Memory B cell (primary cell): ENCODE measurements around the gene NXPH2.

Source experiments
- ATAC-seq: fragments of 150-1000 bp; cut with Tn5 transposase; 2 replicates; pipeline ENCODE4 v1.10.0; 2021; ENCODE audit warnings: low read depth, mild to moderate bottlenecking, moderate library complexity
- DNase-seq, 2 donors: peaks; one replicate each; pipeline ENCODE4 v3.0.0; 2022; ENCODE audit warnings: low spot score in 2 of 2
- H3K27ac Mint-ChIP-seq: one replicate; pipeline ENCODE4 v1.8.0; 2022; ENCODE audit warnings: mild to moderate bottlenecking, moderate library complexity, mixed read lengths
- H3K27me3 Mint-ChIP-seq: one replicate; pipeline ENCODE4 v1.8.0; 2022; ENCODE audit warnings: mixed read lengths
- H3K36me3 Mint-ChIP-seq: one replicate; pipeline ENCODE4 v1.8.0; 2022; ENCODE audit warnings: mild to moderate bottlenecking, mixed read lengths
- H3K4me1 Mint-ChIP-seq: one replicate; pipeline ENCODE4 v1.8.0; 2022; ENCODE audit warnings: mixed read lengths
- H3K4me3 Mint-ChIP-seq: one replicate; pipeline ENCODE4 v1.8.0; 2022; ENCODE audit warnings: mild to moderate bottlenecking, moderate library complexity, mixed read lengths
- H3K9me3 Mint-ChIP-seq: one replicate; pipeline ENCODE4 v1.8.0; 2022; ENCODE audit warnings: mixed read lengths

NXPH2 gene

DNA sequence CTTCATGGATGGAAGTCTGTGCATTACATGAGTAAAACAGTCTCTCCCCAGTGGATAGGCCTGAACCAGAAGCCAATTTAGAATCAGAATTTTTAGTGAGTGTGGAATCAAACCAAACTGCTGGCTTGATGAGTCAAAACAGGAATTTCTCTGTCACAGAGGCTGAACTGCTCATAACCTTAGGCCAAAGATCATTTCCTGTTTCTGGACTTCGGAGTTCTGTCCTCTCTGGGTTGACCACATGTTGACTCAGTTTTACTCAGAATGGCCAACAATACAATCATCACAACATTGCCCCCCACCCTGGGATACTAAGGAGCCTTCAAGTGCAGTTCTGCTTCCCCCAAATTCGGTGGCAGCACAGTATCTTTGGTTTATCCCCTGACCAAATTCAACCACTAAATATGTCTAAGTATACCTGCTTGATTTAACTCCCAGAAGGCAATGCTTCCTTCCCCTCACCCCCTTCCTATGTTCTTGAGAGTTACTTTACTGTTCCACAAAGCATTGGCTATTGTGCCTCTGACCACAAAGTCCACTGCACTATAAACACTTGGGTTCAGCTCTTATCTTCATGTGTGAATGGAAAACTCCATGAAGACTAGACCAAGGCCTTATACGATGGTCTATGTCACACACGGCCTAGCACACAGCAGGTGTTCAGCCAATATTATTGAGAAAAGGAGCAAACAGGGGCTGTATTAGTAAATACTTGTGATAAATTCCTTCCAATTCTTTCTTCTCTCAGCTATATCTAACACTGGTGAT lies 67.8 kb downstream of the NXPH2 start:
- H3K4me1 Mint-ChIP-seq, result no peaks in the 10 kb centered on the region
- H3K36me3 Mint-ChIP-seq, result no peaks in the 10 kb centered on the region
- no peak overlapping the region for H3K27ac Mint-ChIP-seq
- DNase-seq (no peak), ATAC-seq (no peak)
- peaks cover 6% of the 10 kb centered on the region for H3K27me3 Mint-ChIP-seq
- no peaks in the 10 kb centered on the region for H3K9me3 Mint-ChIP-seq
- H3K4me3 Mint-ChIP-seq, result no peak overlapping the region

DNA sequence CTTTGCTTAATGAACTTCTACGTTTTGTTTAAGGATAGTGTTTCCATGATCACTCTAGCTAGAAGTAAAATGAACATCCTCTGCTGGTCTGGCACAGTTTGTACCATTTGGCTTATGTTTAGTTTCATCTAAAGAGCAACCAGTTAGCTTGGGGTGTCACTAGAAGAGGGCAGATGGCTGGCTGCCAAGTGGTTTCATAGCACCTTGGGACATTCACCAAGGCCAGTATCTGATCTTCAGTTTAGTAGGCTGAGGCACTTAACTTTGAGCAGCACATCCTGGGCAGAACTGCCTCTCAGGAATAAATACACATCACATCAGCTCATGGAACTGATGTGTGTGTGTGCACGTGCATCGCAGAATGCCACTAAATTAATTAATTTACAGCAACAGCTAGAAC lies 68.4 kb downstream of the NXPH2 start:
- no peak overlapping the region for H3K4me3 Mint-ChIP-seq
- ATAC-seq (no peak), DNase-seq (no peak)
- H3K4me1 Mint-ChIP-seq, result no peaks in the 10 kb centered on the region
- H3K36me3 Mint-ChIP-seq, result no peaks in the 10 kb centered on the region
- peaks cover 6% of the 10 kb centered on the region for H3K27me3 Mint-ChIP-seq
- H3K9me3 Mint-ChIP-seq, result no peaks in the 10 kb centered on the region
- H3K27ac Mint-ChIP-seq, result no peak overlapping the region

DNA sequence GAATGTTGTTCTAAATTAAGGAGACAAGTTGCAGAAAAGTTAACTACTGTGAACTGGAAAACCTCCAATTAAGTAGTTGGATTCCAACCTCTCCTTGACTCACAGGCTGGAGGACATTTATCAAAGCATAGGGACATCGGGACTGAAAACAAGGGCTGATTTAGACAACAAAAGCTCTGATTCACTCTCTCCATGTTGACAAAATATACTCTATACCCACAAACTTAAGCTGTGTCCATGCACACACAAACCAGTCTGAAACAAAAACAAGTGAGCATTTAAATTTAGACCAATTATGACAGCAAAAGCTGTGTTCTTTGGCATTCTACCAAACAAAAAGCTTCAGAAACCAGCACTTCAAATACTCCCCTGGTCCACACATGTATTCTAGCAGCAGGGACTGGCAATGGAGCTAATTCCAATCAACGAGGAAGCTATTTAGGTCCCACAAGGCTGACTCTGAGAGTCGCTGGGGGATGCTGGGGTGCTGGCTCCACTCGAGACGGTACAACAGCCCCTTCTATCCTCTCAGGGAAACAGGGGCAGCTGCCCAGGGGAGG lies 71.4 kb downstream of the NXPH2 start:
- no peaks in the 10 kb centered on the region for H3K4me1 Mint-ChIP-seq
- H3K27ac Mint-ChIP-seq, result no peak overlapping the region
- DNase-seq, result no peak
- ATAC-seq, result no peak
- H3K4me3 Mint-ChIP-seq, result no peak overlapping the region
- peaks cover 6% of the 10 kb centered on the region for H3K27me3 Mint-ChIP-seq
- H3K36me3 Mint-ChIP-seq, result no peaks in the 10 kb centered on the region
- no peaks in the 10 kb centered on the region for H3K9me3 Mint-ChIP-seq

DNA sequence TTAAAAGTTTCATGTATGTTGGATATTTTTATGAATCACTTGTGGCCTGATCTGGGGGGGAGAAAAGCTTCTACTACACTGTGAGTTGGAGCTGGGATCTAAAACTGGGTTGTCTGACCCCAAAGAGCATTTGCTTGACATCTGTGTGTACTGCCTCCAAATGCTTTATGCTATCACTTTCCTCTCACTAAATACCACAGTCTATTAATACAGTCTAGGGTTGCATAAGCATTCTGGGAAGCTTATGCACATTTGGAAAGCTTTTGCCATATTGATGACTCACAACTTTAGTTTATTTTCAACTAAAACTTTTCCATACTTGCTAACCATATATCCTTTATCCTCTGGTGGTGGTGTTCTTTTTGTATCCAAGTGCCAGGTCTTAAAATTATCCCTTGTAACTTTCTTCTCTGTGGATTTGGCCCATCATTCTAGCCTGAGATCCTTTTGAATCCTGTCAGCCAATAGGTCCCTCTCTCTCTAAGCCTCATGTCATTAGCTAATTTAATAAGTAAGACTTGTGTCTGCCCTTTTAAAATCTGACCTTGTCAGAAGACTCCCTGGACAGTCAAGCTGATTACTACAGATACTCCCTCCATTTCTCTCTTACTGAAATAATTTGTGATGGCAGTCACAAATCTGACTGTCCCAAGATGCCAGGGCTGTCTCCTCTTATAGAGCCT lies 72.7 kb downstream of the NXPH2 start:
- H3K27ac Mint-ChIP-seq, result no peak overlapping the region

DNA sequence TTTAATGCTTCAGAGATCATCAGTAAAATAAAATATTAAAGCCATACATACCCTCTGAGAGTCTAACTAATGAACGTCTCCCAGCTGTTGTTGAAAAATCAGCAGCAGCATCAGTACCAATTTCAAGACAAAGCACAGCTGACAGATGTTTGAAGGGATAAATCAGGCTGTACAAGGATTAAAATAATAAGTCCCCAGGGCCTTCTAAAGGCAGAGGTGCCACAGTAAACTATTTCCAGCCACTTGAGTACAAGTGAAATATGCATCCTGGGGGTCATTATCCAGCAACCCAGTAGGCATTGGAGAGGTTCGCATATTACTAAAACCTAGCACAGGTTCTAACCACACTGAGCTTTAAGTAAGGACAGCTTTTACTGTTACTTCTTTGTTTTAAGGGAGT lies 76.9 kb downstream of the NXPH2 start:
- H3K36me3 Mint-ChIP-seq, result no peaks in the 10 kb centered on the region
- H3K4me1 Mint-ChIP-seq, result no peaks in the 10 kb centered on the region

More for the DNA sequence above, 72.7 kb downstream of the NXPH2 start:
- Mint-ChIP-seq H3K4me3 (no peak overlapping the region), H3K4me1 (no peaks in the 10 kb centered on the region), H3K36me3 (no peaks in the 10 kb centered on the region), H3K9me3 (no peaks in the 10 kb centered on the region), H3K27me3 (peaks cover 6% of the 10 kb centered on the region)
- ATAC-seq (no peak), DNase-seq (no peak)

DNA sequence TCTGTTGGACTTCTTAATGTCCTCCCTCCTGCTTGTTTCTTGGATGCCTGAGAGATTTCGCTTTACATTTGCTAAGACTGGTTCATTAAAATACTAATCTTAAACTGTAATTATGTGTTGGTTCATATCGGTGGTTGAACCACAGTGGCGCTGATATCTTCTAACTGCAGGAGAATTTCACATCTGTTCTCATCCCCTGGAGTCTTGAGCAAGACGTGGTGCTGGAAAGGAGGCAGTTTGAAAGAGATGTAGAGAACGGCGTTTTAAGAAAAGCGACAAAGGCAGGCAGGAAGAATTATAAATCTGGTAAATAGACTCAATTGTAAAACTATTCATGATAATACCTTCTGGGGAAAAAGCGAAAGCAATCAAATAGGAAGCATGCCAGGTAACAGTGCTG lies 79.5 kb downstream of the NXPH2 start:
- no peaks in the 10 kb centered on the region for H3K36me3 Mint-ChIP-seq
- ATAC-seq, result no peak
- no peaks in the 10 kb centered on the region for H3K4me1 Mint-ChIP-seq
- no peak overlapping the region for H3K4me3 Mint-ChIP-seq
- H3K27ac Mint-ChIP-seq, result no peak overlapping the region
- DNase-seq, result no peak
- H3K9me3 Mint-ChIP-seq, result no peaks in the 10 kb centered on the region
- H3K27me3 Mint-ChIP-seq, result no peaks in the 10 kb centered on the region

More for the DNA sequence above, 76.9 kb downstream of the NXPH2 start:
- Mint-ChIP-seq H3K27me3 (no peaks in the 10 kb centered on the region), H3K4me3 (no peak overlapping the region), H3K9me3 (no peaks in the 10 kb centered on the region), H3K27ac (no peak overlapping the region)
- ATAC-seq, result no peak
- no peak for DNase-seq

DNA sequence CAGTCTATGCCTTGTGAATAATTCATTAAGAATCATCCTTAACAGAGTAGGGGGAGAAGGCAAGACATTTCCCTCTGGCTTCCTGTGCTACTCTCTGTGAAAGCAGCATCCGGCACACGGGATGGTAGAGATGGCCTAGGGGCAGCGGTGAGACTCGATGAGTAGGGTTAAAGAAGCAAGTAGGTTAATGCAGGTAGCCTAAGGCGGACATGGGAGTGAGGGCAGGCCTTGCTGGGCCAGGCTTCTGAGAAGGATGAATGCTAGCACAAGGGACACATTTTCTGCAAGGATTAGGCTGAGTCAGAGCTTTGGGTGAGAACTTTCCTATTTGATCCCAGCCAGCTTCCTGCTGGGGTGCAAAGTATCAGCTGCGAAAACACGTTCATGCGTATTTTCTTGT lies 80.8 kb downstream of the NXPH2 start:
- Mint-ChIP-seq H3K27ac (no peak overlapping the region), H3K27me3 (no peaks in the 10 kb centered on the region), H3K4me1 (no peaks in the 10 kb centered on the region), H3K36me3 (no peaks in the 10 kb centered on the region), H3K4me3 (no peak overlapping the region), H3K9me3 (no peaks in the 10 kb centered on the region)
- no peak for DNase-seq
- no peak for ATAC-seq

DNA sequence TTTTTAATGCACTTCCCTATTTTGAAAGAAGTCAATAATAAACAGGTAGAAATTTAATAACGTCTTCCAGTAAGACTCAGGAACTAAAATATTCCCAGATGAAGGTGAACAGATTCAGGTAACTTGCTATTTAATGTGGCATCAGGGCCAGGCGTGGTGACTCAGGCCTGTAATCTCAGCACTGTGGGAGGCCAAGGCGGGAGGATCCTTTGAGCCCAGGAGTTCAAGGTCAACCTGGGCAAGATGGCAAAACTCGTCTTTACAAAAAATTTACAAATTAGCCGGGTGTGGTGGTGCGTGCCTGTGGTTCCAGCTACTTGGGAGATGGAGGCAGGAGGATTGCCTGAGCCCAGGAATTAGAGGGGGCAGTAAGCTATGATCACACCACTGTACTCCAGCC lies 81.8 kb downstream of the NXPH2 start:
- no peak for DNase-seq
- H3K4me1 Mint-ChIP-seq, result no peaks in the 10 kb centered on the region
- no peaks in the 10 kb centered on the region for H3K36me3 Mint-ChIP-seq
- no peaks in the 10 kb centered on the region for H3K9me3 Mint-ChIP-seq
- ATAC-seq, result no peak
- H3K27me3 Mint-ChIP-seq, result peaks cover 2% of the 10 kb centered on the region
- no peak overlapping the region for H3K4me3 Mint-ChIP-seq
- H3K27ac Mint-ChIP-seq, result no peak overlapping the region

DNA sequence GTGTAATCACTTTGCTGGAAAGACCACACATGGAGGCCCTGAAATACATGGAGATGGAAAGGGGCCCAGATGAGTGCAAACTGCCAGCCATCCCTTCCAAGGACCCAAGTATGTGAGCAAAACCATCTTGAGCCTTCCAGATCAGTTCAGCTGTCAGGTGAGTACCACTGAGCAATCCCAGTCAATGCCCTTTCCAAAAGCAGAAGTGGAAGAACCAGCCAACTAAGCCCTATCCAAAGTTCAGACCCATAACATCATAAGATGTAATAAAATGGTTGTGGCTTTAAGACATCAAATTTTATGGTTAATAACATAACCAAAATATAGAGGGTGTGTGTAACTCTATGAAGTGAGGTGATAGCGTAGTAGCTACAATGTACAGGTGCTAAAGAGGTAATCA lies 88.5 kb downstream of the NXPH2 start:
- peaks cover 2% of the 10 kb centered on the region for H3K27me3 Mint-ChIP-seq
- H3K36me3 Mint-ChIP-seq, result no peaks in the 10 kb centered on the region
- no peak for DNase-seq
- ATAC-seq, result no peak
- no peak overlapping the region for H3K4me3 Mint-ChIP-seq
- H3K4me1 Mint-ChIP-seq, result peaks cover 12% of the 10 kb centered on the region
- H3K27ac Mint-ChIP-seq, result no peak overlapping the region
- no peaks in the 10 kb centered on the region for H3K9me3 Mint-ChIP-seq

DNA sequence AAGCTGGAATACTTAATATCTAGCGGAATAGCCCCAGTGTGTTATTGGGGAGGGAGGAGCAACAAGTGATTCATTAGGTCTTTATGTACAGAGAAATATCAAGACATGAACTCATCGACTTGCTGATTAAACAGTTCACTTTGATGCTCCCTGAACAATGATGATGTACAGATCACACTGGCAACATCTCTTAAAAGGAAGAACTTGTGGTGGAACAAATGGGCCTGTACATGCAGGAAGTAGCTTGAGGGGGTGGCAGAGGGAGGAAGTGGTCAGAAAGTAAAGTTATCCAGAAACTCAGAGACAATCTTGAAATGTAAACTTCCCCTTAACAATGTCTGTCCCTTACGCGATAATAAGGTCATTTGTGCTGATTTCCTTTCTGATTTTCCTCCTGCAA lies 90.5 kb downstream of the NXPH2 start:
- Mint-ChIP-seq H3K36me3 (no peaks in the 10 kb centered on the region), H3K4me1 (peaks cover 12% of the 10 kb centered on the region), H3K27me3 (peaks cover 2% of the 10 kb centered on the region), H3K27ac (no peak overlapping the region), H3K9me3 (no peaks in the 10 kb centered on the region), H3K4me3 (no peak overlapping the region)
- peak; percentile 60 for ATAC-seq
- no peak for DNase-seq

DNA sequence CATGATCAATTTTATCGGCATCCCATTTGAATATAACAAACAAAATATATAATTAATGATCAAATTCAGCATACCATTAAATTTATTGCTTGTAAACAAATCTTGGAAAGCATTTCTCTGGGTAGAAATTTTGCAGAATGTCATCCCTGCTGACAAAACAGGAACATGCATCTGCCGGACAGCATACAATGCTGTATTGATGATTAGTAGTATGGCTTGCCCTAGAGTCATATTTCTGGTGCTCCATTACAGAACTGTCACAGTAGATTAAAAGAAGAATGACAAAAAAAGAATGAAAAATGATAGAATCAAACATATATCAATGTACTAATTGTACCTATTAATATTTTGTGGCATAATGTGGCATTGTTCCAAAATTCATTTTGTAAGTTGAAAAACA lies 98.0 kb downstream of the NXPH2 start:
- peaks cover 6% of the 10 kb centered on the region for H3K27me3 Mint-ChIP-seq
- H3K27ac Mint-ChIP-seq, result no peak overlapping the region
- H3K4me3 Mint-ChIP-seq, result no peak overlapping the region
- no peak for ATAC-seq
- DNase-seq, result no peak
- no peaks in the 10 kb centered on the region for H3K4me1 Mint-ChIP-seq
- no peaks in the 10 kb centered on the region for H3K36me3 Mint-ChIP-seq
- H3K9me3 Mint-ChIP-seq, result no peaks in the 10 kb centered on the region

DNA sequence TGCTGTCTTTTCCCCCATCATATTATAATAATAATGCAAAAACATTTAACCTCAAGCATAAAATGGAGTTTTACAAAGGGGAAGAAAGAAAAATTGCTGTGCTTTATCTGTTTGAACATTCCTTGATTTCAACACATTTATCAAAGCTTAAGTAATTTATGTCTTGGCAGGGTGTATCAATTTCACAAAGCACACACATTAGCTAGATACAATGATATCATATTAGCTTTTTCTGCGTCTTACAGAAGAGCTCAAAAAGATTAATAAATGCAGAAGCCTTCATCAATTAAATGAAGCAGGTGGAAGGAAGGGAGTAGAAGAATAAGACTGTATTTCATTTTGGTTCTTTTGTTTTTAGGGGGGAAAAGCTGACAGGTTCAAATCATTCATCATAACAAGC lies 103.0 kb downstream of the NXPH2 start:
- Mint-ChIP-seq H3K9me3 (no peaks in the 10 kb centered on the region), H3K27ac (no peak overlapping the region), H3K27me3 (peaks cover 7% of the 10 kb centered on the region), H3K36me3 (no peaks in the 10 kb centered on the region), H3K4me3 (no peak overlapping the region), H3K4me1 (no peaks in the 10 kb centered on the region)
- ATAC-seq (no peak), DNase-seq (no peak)

DNA sequence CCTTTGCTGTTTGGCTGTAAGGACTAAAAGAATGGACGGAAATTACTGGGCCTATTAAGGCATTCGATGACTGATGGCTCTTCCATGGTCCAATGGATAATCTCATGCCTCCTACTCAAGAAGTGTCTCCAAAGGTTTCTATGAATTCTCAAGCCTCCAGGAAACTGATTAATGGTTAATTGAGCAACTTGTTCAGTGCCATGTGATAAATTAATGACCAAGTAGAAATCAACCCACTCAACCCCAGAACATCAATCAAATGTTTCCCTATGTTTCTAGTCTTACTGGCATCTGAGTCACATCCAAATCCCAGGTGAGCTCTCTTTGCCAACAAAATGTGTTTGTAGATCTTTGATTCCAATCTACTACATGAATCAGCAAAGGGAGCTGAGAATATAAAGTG lies 103.6 kb downstream of the NXPH2 start:
- Mint-ChIP-seq H3K27me3 (peaks cover 7% of the 10 kb centered on the region), H3K4me1 (no peaks in the 10 kb centered on the region), H3K9me3 (no peaks in the 10 kb centered on the region), H3K27ac (no peak overlapping the region), H3K4me3 (no peak overlapping the region), H3K36me3 (no peaks in the 10 kb centered on the region)
- DNase-seq, result no peak
- ATAC-seq, result no peak

DNA sequence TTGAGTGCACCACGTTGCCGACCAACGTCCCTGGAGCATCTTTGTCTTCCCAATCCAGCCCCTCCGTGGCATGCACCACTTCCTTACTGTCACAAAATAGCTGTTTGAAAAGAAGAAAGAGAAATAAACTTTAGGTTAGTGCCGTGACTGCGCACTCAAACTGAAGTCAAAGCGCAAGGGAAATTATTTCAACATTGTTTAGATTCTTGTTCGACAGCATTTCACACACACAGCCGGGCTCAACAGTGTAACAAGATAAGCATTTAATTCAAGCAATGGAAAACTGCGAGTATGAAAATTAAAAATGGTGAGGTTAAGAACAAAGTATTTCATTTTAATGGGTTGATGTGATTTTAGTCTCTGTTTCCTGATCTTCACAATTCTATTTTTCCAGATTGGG lies 108.6 kb downstream of the NXPH2 start:
- peaks cover 6% of the 10 kb centered on the region for H3K27me3 Mint-ChIP-seq
- H3K4me1 Mint-ChIP-seq, result no peaks in the 10 kb centered on the region
- no peak for ATAC-seq
- H3K4me3 Mint-ChIP-seq, result no peak overlapping the region
- H3K9me3 Mint-ChIP-seq, result no peaks in the 10 kb centered on the region
- no peak overlapping the region for H3K27ac Mint-ChIP-seq
- no peak for DNase-seq
- H3K36me3 Mint-ChIP-seq, result no peaks in the 10 kb centered on the region

DNA sequence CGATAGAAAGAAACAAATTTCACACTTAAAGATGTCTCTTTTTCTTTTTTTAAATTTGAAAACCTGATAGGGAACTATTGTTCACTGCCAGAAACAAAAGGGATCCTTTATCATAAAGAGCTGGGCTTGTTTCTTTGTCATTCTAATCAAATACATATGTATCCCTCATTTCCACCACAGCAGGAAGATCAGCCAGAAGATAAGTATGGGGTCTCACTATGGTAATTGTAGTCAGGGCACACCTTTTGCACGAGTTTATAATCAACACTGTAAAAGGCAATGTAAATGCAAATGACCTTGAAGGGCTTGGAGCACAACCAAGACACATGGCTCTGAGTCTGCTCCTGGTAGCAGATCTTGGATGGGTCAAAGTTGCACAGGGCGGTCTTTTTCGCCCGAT lies 109.5 kb downstream of the NXPH2 start:
- ATAC-seq (no peak), DNase-seq (no peak)
- Mint-ChIP-seq H3K27ac (no peak overlapping the region), H3K9me3 (no peaks in the 10 kb centered on the region), H3K4me1 (no peaks in the 10 kb centered on the region), H3K4me3 (no peak overlapping the region), H3K27me3 (peaks cover 2% of the 10 kb centered on the region), H3K36me3 (no peaks in the 10 kb centered on the region)
